ENCODE measurements around the gene TRAF3. TPM values are rescaled to one million over a fixed set of nuclear protein-coding genes. Genes with fewer than 3 reads are reported as not detected.
A peak's percentile ranks its signal among the peaks of the same experiment; 100 is the strongest.

TRAF3 gene
- total RNA-seq, 1 donor from 2014 or later: 17.0 TPM

DNA sequence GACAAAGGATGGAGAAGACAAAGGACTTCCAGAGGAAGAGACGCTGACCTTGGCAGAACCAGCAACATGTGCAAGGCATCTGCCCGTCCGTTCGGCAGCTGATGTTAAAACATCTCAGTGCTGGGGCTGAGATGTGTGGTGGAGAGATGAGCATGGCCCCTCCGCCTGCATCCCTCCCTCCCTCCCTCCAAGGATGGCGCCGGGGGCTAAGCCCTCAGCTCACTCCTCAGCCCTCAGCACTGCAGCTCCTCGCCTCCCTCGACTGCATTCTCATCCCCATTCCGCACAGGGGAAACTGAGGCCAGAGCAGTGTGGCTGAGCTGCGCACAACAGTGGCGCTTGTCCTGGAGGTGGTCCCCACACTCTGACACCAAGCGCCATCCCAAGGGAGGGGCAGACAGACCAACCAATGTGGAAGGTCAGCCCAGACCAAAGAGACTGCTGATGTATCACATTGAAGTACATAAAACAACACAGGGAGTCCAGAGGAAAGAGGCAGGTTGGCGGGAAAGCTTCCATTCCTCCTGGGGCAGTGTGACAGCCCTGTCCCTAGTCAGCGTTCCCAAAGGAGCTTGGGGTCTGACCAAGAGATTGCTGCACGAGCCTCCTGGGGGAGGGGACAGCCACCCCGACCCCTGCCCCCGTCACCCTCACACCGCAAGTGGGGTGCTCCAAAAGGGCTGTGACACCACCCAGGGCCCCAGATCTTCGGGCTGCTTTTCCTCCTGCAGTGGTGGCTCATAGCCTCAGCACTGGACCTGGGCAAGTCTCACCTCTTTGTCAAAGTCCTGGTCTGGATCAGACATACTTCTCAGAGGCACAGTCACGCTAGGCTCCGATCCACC lies 160.3 kb downstream of the TRAF3 start:
- no peak for DNase-seq (ENCODE audit: low spot score)

DNA sequence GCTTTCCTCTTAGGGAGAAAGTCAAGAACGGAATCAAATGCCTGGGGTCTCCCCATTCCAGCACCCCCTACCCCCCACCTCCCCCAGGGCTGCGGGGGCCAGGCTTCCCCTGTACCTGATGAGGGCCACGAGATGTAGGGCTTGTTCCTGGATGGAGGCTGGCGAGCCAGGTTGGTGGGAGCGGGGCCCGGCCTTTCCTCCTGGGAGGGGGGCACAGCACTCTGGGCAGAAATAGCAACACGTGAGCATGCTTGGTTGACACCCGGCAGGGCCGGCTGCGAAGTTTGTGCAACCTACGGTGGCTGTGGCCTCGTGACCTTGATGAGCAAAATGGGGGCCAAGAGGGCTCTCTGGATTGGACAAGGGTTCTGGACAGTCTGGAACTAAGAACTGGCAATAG lies 160.9 kb downstream of the TRAF3 start:
- DNase-seq (ENCODE audit: low spot score): no peak

DNA sequence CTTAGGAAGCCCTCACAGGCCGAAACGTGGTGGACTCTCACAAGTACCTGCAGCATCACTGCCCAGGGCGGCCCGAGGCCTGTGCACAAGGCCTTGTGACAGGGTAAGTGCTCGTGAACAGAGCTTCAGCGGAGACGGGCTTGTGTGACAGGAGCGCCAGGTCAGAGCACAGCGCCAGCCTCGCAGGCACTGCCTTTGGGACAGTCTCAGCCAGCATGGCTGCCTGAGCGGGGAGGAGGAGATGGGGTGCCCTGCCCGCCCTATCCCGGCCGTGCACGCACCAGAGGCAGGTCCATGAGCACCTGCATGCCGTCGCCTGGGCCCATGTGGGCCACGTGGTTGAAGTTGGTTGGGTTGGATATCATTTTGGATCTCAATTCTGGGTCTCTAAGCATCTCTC lies 162.1 kb downstream of the TRAF3 start:
- no peak for DNase-seq (ENCODE audit: low spot score)

DNA sequence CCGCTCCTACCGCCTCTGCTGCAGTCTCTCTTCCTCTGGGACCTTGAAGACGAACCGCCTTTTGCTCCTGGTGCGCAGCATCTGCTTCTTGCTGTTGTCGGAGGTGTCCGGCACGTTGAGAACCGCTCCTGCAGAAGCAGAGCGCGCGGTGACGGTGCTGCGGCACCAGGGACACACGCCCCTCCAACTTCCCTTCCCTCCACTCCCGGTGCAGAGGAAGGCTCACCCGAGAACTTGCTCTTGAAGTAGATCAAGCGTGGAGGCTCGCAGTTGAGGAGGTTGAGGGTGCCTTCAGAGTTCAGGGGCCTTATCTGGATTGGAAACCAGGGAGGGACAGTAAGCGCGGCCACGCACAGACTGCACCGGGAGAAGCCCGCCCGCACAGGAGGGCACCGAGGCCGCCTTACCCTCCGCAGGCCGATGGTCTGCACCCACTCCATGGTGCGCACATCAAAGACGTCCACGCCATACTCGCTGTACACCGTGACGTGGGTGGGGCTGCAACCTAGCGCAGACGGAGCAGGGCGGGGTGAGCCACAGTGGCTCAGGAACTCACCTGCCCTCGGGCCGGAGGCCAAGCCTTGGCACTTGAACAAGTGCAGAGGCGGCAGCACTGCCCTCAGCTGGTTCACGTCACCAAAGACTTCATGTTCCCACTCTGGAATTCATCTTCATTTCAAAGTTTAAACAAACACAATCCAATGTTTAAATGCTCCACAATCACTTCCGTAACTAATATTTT lies 162.7 kb downstream of the TRAF3 start:
- peak; percentile 62 for DNase-seq (ENCODE audit: low spot score)

GRCh38 chr14:102940729-102941362 lies 163.6 kb downstream of the TRAF3 start:
- DNase-seq (ENCODE audit: low spot score): no peak

DNA sequence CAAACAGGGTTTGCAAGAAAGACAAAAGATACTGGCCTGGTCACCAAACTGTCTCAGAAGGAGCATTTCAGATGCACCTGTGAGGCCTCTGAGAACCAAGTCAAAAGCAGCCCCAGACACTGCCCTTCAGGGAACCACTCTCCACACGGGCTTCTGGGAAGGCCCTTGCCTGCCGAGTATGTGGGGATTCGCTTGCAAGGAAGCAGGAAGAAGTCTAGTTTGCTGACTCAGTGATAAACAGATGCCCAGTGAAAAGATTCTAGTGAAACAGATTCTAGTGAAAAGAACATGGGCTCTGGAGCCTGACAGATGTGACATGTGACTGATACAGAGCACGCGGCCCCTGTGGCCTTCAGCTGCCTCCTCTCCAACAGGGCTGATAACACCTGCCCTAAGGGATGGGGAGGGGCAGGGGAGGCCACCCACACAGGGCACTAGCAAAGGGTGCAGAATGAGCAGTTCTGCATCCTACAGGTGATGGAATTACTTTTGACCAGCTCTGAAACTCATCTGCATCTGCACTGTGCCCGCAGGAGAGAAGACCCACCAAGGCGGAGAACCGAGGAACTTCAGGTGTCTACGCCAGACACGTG lies 164.3 kb downstream of the TRAF3 start:
- DNase-seq (ENCODE audit: low spot score): no peak

GRCh38 chr14:102942069-102942468 lies 164.8 kb downstream of the TRAF3 start:
- DNase-seq (ENCODE audit: low spot score): no peak

GRCh38 chr14:102943454-102943853 lies 166.2 kb downstream of the TRAF3 start:
- DNase-seq (ENCODE audit: low spot score): no peak

- no peak for DNase-seq (ENCODE audit: low spot score)
These were observed 166.7 kb downstream of the TRAF3 start for GRCh38 chr14:102943979-102944378.

- no peak for DNase-seq (ENCODE audit: low spot score)
These were observed 167.4 kb downstream of the TRAF3 start for GRCh38 chr14:102944448-102945330.

- DNase-seq (ENCODE audit: low spot score): no peak
These were observed 168.3 kb downstream of the TRAF3 start for GRCh38 chr14:102945346-102946130.

DNA sequence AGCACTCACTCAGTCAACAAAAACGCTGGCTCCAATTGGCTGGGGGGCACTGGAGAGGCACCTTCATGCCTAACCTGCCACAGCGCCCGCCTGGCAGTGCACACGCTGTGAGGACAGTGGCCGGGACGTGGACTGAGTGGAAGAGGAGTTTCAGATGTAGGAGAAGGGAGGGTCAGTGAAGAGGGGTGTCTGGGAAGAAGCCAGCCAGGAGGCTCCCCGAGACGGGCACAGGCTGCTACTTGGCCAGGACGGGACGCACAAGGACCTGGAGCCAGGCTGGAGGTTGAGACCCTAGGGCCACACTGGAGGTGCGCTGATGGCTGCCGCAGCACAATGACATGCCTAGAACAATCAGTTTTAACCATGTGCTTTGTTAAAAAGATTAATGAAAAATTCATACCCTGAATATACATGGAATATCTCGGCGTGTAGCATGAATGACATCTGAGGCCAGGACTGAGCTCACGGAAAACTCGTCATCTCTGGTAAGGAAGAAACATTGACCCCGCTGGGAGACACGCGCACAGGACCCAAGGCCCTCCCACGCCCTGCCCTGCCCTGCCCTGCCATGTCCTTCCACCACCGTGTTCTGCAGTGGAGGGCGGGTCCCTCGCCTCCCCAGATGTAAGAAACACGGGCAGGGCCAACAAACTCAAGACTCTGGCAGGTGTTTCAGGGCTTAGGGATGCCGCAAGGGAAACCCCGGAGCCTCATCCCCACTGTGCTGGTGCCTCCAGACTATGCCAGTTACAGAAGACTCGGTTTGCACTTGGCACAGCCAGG lies 170.3 kb downstream of the TRAF3 start:
- no peak for DNase-seq (ENCODE audit: low spot score)

DNA sequence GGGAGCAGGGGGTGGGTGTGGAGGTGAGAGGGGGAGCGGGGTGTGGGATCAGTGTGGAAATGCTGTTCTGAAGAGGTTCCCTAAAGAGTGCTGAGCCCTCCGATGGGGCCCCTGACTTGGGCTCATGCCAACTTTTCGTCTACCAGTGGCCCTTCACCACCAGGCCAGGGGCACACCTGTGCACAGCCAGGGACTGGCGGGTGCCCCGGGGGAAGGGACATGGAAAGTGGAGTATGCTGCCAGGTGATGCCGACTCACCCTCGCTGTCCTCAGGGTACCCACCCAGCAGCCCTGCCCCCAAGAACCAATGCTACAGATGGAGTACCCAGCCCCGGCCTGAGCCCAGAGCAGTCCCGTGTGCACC lies 171.4 kb downstream of the TRAF3 start:
- DNase-seq (ENCODE audit: low spot score): no peak

DNA sequence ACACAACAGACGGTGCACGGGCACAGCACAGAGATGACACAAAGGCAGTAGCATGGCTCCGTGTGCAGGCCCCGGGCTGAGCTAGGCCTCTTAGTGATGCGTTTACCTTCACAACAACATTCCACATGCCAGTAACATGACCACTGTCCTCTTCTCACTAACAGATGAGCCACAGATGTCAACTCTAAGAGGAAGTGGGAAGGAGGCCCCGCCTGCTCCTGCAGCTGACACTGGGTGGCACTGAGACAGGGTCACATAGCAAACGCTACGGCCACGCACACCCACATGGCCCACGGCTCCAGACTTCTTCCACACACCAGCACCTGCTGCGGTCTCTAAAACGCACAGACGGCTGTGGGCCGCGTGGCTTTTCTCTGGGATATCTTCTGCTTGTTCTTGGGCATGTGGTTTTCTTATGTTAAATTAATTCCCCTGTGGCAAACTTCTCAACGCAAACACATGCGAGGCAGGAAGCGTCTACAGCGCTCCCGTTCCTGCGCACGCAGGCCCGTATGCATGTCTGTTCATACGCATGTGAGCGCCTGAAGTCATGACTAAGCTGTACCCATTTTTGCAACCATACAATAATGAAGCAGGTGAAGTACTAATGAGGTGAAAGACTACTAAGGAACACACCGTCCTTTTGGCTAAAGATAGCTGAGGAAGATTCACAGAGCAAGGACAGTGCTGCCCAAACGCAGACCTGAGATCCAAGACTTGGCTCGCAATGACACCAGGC lies 172.0 kb downstream of the TRAF3 start:
- no peak for DNase-seq (ENCODE audit: low spot score)

GRCh38 chr14:102949801-102950451 lies 172.7 kb downstream of the TRAF3 start:
- peak; percentile 55 for DNase-seq (ENCODE audit: low spot score)

DNA sequence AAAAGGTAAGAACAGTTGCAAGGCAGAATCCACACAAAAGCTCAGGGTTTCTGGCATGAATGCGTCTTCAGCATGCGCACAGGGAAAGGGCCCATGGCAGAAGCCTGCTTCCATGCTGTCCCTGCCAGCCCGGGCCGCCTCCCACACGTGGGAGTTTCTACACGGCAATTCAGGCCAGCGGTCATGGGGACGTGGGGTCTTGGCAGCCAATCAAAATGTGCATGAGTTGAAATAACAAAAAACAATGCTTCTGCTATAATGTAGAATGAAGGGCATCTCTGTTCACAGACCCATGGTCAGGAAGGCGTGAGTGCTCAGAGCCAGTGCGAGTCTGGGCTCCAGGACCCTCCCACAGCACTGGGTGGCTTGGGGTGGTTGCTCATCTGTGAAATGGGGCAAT lies 173.8 kb downstream of the TRAF3 start:
- no peak for DNase-seq (ENCODE audit: low spot score)

DNA sequence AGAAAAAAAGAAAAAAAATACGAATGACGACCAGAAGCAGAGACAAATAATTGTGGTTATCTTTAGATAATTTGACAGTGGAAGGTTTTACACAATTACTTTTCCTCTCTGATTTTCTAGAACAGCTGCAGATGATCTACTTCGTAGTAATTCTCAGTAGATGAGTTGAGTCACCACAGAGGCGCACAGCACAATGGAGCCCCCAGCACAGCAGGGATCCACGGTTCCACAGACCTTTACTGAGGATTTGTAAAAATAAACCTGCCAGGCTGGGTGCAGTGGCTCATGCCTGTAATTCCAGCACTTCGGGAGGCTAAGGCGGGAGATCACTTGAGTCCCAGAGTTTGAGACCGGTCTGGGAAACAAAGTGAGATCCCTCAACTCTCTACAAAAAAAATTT lies 174.6 kb downstream of the TRAF3 start:
- no peak for DNase-seq (ENCODE audit: low spot score)

DNA sequence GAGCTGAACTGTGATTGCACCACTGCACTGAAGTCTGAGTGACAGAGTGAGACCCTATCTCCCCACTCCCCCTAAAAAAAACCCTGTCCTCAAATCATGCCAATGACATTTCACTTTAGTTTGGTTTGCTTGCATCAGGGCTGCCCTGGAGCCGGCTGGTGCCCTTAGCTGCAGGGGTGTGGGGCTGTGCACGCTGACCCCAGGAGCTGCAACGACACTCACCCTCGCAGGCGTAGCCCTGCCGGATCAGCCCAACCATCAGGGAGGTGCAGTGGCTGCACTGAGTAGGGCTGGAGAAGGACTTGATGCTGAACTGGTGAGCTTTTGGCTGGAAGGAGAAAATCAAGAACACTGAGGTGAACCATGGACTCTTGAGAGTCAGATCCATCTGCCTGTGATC lies 175.0 kb downstream of the TRAF3 start:
- no peak for DNase-seq (ENCODE audit: low spot score)

Measured in mucosa of gallbladder (tissue), 1 donor.